Measurements from ENCODE around the gene VWA3A. TPM values are rescaled to one million over a fixed set of nuclear protein-coding genes. Genes with fewer than 3 reads are reported as not detected.
"Not testable (repeated sequence)": the region's sequence is repeated elsewhere in the genome, so short reads cannot be mapped to it uniquely, and the experiment has no call there.

VWA3A gene
- total RNA-seq, 1 donor from 2014 or later = 0.55 TPM

DNA sequence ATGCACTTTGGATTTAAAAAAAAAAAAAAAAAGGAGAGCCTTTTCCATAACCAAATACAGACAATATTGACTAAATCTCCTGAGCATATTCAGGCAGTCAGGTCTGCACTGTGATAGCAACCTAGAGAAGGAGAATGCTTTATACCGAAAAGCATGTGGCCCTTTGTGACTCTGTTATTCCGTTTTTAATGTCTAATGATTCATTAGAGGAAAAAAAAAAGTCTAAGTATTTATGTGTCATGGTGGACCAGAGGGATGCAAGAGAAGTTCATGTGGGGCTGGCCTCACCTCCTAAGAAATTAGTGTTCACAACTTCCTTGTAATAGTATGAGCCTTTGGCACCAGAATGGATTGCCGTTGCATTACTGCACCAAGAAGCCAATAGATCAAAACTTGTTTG, 11.3 kb upstream of the VWA3A start:
- no peak for DNase-seq (ENCODE audit: low spot score)

DNA sequence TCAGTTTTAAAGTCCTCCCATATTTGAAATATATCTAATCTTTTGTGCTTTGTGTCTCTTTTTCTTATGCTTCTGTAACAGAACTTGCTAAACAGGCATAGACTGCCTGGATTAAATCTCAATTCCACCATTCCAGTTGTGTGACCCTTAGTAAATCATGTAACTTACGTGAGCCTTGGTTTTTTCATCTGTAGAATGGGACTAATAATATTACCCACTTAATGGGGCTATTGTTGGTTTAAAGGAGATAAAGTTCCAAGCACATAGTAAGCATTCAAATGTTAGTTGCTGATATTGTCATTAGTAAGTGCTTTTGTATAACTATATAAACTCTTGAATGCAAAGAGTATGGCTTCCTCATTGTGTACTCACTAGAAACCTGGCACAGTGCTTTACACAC, 5.9 kb upstream of the VWA3A start:
- DNase-seq (ENCODE audit: low spot score) = no peak

DNA sequence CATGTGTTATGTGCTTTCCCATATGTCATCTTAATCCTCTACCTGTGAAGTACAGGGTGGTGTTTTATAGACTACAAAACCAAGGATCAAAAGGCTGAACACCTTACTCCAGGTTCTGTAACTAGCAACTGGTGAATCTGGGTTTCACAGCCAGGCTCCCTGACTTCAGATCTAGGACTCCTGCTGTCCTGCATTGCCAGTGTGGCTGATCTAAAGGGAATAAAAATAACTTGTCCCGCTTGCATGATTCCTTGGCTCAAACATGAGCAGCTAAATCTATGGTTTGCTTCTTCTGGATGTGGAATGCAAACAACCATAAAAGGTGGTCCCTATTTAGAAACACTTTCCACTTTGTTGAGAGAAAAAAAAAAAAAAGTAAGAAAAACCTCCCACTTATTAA, 3.7 kb upstream of the VWA3A start:
- no peak for DNase-seq (ENCODE audit: low spot score)

DNA sequence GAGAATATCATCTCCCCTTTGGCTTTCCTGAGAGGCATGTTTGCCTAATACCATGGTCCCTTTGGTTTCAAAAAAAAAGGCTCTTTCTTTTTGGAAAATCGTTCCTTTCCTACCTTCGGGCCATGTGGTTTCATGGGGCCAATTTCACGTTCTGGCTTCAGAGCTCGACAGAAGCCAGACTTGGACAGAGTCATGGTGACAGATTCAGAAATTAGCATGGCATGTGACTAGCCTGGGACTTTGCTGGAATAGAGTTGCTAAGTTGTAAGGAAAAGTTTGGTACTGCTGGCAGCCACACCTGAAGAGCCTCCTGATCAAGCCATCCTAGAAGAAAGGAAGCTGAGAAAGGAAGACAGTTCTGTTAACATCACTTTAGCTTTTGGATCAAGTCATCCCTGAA, 2.4 kb upstream of the VWA3A start:
- DNase-seq (ENCODE audit: low spot score) = no peak

DNA sequence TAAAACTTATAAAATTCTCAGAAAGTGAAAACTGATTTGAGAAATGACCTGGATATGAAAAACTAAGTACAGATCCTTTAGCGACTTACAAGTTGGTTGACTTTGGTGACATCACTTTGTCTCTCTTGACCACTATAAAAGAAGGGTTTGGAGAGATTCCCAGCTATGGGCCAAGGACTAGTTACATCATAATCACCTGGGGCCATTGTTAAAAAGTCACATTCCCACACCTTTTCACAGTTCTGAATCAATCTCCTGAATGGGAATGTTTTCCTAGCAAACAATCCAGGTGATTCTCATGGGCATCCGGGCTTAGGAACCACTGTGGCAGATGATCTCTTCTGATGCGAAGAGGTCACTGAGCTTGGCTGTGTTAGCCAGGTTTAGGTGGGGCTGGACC, 620 bp upstream of the VWA3A start:
- DNase-seq (ENCODE audit: low spot score) = no peak

DNA sequence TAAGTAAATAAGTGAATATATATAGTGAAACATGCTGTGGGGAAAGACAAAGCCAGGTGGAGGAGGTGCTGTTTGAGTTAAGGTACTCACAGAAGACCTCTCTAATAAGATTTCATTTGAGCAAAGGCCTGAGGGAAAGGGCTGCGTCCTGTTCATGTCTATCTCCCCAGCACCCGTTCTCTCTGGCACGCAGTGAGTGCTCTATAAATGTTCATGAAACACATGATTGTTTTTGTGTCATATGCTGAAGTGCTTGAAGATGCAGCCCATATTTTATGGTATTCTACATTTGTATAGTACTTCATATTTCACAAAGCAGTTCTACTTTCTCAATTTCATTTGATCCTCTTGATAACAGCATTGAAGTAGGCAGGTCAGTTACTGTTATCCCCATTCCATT, 990 bp downstream of the VWA3A start:
- DNase-seq (ENCODE audit: low spot score) = no peak

DNA sequence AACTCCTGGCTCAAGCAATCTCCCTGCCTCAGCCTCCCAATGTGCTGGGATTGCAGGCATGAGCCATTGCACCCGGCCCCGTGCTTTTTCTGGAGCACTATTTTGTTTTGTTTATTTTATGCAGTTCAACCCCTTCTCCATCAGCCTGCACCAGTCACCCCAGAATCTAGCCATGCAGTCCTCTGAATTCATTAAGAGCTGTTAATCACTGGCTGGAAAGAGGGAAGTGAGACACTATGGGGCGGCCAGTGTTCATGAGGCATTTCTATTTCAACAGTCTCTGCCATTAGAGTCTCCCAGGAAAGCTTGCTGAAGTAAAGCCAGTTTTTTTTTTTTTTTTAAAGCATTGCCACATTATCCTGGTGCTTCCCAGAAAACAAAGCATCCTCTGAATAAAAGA, 1.7 kb downstream of the VWA3A start:
- DNase-seq (ENCODE audit: low spot score) = no peak

DNA sequence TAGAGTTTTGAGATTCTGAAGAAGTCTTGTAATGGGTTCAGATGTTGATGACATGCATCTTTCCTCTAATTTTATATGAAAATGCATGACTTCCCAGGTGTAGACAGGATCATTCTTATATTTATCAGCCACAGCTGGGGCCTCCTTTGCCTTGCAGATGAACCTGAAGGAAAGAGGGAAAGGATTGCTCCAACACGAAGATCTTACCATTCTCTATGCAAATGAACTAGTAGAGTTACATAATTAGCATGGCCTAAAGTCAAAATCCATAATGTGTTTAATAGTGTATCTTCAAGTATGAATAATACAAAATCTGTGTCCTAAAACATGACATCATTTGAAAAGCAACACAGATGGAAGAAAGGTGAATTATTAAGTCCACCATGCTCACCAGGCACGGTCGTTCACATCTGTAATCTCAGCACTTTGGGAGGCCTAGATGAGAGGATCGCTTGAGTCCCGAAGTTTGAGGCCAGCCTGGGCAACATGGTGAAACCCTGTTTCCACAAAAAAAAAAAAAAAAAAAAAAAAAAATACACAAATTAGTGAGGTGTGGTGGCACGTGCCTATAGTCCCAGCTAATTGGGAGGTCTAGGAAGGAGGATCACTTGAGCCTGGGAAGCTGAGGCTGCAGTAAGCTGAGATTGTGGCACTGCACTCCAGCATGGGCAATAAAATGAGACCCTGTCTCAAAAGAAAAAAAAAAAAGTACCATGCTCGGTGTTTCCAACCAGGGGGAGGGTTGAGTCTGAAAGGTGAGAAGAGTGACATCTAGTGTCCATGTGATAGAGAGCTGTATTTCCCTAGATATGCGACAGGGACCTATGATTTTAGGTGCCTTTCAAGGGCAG, 6.3 kb downstream of the VWA3A start:
- no peak for DNase-seq (ENCODE audit: low spot score)

DNA sequence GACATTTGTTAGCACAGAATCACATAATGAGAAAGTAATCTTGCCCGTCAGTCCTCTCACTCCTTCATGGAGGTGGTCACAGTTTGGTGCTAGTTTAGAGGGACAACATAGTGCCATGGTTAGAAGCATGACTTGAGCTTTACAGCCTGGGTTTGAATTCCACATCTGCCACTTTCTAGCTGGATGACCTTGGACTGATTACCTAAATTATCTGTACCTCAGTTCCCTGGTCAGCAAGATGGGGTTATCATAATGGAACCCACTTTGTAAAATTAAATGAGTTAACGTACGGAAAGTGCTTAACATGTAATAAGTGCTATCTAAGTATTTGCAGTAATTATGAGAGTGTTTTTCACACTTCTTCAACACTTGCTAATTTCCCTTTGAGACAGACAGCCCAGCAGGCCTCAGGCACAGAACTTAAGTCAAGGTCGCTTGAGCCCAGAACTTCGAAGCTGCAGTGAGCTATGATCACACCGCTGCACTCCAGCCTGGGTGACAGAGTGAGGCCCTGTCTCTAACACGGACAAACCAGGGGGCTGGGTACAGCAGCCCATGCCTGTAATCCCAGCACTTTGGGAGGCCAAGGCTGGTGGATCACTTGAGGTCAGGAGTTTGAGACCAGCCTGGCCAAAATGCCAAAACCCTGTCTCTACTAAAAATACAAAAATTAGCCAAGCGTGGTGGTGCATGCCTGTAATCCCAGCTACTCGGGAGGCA, 7.1 kb downstream of the VWA3A start:
- DNase-seq (ENCODE audit: low spot score) = no peak

DNA sequence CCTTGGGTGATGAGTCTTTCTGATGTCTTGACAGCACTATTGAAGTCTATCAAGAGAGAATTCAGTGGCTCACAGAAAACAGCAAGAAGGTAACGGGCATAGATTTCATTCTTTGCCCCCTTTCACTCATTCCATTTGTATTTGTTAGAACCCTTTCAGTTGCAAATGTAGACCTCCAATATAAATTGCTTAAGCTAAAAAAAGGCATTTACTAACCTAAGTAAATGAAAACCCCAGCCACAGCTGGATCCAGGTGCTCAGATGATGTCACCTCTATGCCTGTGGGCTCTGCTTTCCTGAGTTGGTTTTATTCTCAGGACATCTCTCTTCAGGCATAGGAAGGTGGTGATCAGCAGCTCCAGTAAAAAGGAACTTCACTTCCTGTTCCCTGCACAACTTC, 11.1 kb downstream of the VWA3A start:
- no peak for DNase-seq (ENCODE audit: low spot score)

DNA sequence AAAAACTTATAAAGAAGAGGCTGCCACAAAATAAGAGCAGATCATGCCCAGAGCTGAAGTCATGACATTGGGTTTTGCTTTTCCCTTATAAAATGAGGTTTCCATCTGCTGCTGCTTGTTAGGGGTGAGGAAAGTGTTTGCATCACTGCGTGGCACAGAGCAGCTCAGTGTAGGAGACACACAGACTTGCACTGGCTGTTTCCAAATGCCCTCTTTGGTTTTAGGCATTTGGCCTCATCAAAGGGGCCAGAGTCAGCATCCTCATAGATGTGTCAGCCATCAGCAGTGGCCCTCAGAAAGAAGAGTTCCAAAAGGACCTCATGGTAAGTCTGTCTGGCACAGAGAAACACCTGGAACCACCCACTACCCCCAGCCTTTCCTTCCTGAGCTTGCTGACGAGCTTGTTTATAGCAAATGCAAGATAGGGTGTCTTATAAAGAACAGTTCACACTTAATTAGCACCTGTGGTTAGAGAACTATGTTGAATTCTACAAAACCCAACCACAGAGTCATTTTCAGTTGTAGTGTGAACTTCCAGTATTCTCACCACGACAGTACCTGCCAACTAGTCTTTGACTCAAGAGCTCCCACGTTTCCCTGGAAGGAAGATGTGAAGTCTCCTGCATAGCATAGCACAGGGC, 17.0 kb downstream of the VWA3A start:
- no peak for DNase-seq (ENCODE audit: low spot score)

DNA sequence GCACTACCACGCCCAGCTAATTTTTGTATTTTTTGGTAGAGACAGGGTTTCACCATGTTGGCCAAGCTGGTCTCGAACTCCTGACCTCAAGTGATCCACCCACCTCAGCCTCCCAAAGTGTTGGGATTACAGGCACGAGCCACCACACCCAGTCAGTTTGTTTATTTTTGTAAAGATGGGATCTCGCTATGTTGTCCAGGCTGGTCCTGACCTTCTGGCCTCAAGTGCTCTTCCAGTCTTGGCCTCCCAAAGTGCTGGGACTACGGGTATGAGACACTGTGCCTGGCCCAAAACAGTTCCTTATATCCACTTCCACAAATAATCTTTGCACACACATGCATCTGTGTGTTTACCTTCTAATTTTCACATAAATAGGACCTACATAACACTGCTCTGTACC, 19.3 kb downstream of the VWA3A start:
- DNase-seq (ENCODE audit: low spot score) = not testable (repeated sequence)

DNA sequence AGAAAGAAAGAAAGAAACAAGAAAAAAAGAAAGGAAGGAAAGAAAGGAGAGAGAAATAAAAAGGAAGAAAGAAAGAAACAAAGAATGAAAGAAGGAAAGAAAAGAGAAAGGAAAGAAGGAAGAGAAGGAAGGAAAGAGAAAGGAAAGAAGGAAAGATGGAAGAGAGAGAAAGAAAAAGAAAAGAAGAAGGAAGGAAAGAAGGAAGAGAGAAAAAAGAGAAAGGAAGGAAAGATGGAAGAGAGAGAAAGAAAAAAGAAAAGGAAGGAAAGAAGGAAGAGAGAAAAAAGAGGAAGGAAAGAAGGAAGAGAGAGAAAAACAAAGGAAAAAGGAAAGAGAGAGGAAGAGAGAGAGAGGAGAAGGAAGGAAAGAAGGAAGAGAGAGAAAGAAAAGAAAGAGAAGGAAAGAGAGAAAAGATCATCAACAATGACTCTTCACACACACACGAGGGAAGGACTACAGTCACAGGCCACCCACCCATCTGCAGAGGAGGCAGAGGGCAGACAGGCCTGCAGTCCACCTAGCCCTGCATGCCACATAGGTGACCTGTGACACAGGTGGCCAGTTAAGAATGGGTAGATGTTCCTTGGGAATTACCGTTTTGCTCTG, 23.9 kb downstream of the VWA3A start:
- DNase-seq (ENCODE audit: low spot score) = no peak

DNA sequence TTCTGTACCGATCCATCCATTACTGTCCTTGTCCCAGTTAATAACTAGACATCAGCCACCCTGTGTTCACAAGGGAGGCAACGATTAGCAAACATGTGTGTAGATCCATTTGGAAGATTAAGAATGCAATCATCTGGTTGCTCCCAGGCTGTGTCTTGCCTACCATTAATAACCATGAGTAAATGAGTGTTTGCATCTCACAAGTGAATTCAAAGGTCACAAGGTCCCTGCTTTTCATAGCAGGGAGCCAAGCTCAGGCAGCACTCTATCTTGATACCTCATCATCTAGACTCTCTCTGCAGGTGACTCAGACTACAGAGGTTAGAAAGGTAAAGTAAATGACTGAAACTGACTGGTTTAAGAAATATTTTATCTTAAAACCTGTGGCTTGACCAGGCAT, 25.3 kb downstream of the VWA3A start:
- no peak for DNase-seq (ENCODE audit: low spot score)

DNA sequence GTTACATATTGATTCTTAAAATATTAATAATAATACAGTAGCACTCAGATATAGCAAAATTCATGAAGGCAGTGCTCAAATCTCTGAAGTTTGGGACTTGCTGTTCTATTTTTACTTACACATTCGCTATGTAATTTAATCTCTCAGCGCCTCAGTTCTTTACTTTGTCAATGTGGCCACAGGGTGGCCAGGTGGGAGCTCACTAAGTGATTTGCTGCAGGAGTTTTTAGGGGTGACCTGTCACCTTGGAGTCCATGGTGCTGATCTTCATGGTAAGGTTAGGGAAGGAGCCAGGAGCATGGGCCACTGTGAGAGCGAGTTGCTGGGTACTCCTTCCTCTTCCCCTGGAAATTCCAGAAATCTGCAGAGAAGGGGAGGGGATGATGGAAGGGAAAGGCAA, 28.1 kb downstream of the VWA3A start:
- DNase-seq (ENCODE audit: low spot score) = no peak

DNA sequence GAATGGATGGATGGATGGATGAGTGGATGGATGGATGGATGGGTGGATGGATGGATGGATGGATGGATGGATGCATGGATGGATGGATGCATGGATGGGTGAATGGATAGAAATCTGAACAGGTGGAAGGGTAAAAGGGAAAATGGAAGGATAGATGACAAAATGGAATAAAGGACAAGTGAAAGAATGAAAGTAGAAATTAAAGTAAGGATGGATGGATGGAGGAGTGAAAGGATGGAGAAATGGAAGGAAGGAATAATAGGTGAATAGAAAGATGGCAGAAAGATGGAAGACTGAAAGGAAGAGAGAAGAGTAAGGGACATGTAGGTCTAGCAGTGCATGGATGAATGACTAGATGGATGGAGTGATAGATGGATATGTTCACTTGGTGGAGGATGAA, 29.9 kb downstream of the VWA3A start:
- DNase-seq (ENCODE audit: low spot score) = no peak

DNA sequence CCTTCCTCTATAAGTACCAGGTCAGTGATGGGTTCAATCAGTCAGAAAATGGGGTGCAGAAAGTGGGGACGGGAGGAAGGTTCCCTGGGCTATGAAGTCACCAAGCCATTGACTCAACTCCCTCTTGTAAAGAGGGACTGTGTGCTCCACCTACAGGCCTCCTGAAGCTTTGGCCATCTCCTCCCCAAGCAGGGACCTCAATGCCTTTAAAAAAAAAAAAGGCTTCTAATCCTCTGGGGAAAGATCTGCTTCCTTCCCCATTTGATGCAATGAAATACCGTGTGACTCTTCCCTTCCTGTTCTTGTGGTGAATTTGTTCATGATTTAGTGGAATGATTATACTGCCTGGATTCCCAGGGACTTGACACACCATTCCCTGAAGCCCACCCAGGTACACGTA, 30.8 kb downstream of the VWA3A start:
- DNase-seq (ENCODE audit: low spot score) = no peak

DNA sequence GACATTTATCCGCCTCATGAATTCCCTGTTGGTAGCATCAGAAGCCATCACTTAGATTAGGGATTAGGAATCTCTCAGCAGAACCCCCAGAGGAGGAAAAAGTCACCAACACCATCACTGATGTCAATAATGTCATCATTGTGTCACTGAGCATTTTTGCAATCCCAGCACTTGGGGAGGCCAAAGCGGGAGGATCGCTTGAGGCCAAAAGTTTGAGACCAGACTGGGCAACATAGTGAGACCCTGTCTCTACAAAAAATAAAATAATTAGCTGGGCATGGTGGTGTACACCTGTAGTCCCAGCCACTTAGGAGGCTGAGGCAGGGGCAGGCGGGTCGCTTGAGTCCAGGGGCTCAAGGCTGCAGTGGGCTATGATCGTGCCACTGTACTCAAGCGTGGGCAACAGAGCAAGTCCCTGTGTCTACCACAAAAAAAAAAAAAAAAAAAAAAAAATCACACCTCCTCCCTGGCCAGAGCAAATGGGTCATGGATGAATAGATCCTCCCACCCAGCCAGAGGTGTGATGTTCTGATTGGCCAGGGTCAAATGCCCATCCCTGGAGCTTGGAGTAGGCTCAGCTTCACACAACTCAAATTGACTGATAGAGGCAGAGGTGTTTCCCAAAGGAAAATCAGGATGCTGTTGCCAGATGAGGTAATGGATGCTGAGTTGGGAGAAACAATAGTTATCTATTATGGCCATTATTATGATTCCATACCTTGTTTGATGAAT, 31.6 kb downstream of the VWA3A start:
- no peak for DNase-seq (ENCODE audit: low spot score)

DNA sequence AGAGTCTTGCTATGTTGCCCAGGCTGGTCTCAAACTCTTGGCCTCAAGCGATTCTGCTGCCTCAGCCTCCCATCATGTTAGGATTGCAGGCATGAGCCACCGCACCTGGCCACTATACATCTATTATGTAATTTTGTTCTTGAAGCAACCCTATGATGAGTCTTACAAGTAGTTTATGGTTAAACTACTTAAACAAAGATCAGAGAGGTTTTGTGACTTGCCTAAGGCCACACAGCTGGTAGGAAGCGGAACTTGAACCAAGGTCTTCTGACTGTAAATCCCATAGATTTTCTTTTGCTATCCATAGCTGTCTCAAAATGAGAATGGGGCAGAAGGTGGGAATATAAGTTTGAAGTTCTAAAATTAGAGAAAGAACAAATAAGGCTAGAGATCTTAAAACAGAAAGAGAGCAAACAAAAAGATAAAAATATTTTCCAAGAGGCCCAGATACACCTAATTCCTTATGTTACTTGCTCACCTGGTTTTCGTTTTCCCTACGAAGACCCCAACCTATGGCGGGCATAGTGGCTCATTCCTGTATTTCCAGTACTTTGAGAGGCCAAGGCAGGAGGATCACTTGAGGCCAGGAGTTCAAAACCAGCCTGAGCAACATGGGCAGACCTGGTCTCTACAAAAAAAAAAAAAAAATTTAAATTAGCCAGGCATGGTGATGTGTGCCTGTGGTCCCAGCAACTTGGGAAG, 32.4 kb downstream of the VWA3A start:
- DNase-seq (ENCODE audit: low spot score) = no peak

DNA sequence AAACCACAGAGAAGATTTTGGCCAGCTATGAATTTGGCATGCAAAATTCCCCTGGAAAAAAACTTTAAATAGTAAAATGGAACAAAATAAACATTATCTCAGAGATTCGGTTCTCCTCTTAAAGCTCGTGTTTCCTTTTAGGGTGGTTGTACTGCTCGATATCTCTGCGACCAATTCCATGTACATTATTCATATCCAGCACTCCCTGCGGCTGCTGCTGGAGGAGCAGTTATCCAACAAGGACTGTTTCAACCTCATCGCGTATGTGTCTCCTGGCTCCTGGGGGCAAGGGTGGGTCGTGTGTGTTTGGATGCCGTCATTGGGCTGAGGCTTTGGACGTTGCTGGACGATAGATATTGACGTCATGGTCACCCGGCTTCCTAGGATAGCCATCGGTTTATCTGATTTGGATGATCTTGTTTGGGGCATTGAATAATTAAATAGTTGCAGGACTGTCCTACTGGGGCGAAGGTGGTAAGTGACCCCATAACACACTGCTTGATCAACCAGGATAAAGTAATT, 33.8 kb downstream of the VWA3A start:
- no peak for DNase-seq (ENCODE audit: low spot score)

All from mesenteric fat pad (tissue), 1 donor.